Dedifferentiated amniotic fluid mesenchymal stem cell (primary cell): Measurements from ENCODE around the gene GABBR2.
A peak's percentile ranks its signal among the peaks of the same experiment; 100 is the strongest.

Experiments
- DNase-seq: peaks from one replicate; pipeline ENCODE4 v3.0.0-alpha.2; 2016; ENCODE audit errors: extremely low spot score

The GABBR2 gene

DNA sequence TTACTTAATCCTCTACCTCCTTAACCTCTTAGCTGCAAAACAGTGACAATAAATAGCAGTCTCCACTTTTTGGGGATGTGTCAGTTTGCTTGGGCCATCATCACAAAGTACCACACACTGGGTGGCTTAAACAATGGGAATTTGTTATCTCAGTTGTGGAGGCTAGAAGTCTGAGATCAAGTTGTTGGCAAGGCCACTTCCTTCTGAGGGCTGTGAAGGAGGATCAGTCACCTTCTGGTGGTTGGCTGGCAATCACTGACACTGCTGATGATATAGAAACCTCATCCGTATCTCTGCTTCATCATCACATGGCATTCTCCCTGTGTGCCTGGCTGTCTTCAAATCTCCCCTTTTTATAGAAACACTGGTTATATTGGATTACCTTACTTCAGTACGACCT is 266.2 kb downstream of the GABBR2 start:
- no peak for DNase-seq

- no peak for DNase-seq
Measured at GRCh38 chr9:98442114-98442513, 266.6 kb downstream of the GABBR2 start.

- no peak for DNase-seq
Measured at GRCh38 chr9:98438666-98439065, 270.1 kb downstream of the GABBR2 start.

DNA sequence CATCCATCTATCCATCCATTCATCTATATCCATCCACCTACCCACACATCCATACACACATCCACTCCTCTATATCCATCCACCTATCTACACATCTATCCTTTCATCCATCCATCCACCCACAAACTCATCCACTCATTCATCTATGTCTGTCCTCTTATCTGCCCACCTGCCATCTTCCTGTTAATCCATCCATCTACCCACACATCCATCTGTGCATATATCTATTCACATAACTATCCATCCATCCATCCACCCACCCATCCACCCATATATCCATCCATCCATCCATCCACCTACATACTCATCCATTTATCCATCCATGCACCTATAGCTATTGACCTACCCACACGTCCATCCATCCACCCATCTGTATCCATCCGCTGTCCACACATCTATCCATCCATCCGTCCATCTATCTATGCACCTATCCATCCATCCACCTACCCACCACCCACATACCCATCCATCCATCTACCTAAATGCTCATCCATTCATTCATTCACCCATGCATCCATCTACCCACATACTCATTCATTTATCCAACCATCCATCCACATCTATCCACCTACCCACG is 271.2 kb downstream of the GABBR2 start:
- no peak for DNase-seq

GRCh38 chr9:98432960-98433359 is 275.8 kb downstream of the GABBR2 start:
- no peak for DNase-seq

DNA sequence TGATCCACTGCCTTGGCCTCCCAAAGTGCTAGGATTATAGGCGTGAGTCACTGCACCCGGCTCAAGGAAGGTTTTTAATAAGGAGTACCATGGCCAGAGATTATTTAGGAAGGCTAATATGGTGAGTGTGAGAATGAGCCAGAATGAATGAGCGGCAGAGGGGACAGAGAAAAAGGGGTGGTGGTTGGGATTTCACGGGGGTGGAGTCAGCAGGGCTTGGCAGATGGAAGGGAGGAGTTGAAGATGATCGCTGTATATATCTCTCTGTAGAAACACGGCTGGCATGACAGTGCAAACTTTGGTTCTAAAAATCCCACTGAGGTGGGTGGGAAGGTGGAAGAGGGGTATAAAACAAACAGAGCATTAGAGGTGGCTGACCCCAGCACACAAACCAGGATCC is 276.6 kb downstream of the GABBR2 start:
- DNase-seq, result no peak

GRCh38 chr9:98430535-98431292 is 278.0 kb downstream of the GABBR2 start:
- no peak for DNase-seq

- DNase-seq, result no peak
Measured at GRCh38 chr9:98429613-98430012, 279.1 kb downstream of the GABBR2 start.

GRCh38 chr9:98428454-98428853 is 280.3 kb downstream of the GABBR2 start:
- DNase-seq, result no peak

DNA sequence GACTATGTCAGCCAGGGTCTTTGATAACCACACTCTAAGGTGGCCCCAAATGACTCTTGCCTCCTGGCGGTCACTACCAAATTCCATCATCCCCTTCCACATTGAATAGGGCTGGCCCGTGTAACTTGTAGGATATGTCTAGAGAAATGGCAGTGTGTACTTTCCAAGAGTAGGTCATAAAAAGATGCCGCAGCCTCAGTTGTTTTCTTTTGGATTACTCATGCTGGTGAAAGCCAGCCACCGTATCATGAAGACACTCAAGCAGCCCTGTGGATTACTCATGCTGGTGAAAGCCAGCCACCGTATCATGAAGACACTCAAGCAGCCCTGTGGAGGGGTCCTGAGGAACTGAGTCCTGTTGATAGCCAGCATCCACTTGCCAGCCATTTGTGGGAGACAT is 281.2 kb downstream of the GABBR2 start:
- DNase-seq, result no peak

- no peak for DNase-seq
Measured at GRCh38 chr9:98425079-98425478, 283.7 kb downstream of the GABBR2 start.

- no peak for DNase-seq
Measured at GRCh38 chr9:98419260-98419603, 289.5 kb downstream of the GABBR2 start.

DNA sequence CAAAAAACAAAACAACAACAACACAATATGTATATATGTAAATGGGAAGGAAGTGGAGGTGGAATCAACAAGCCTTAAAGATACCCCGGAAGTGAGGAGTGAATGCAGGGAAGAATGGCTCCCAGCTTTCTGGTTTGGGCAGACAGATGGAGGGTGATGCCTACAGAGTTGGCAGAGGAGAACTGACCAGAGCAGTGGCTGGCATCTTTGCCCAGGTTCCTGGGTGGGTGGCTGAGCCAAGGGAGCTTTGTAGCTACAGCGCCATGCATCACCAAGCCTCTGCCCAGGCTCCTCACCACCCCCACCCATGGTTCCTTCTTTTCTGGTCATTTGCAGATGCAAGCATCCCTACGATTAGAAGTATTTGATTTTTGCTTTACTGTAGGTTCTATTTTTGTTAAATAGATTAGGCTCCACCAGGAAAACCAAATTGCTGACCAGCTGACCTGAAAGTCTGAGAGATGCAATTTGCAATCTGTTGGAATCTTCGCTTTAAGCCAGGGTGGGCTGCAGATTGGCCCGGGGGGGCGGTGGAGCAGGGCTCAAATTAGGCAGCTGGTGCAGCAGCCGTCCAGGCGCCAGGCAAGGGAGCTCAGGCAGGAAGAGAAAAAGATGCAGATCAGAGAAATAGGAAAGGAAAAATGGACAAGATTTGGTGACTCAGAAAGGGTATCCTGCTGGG is 290.0 kb downstream of the GABBR2 start:
- DNase-seq, result no peak

- no peak for DNase-seq
Measured at GRCh38 chr9:98416294-98417248, 292.2 kb downstream of the GABBR2 start.

- DNase-seq, result no peak
Measured at GRCh38 chr9:98415782-98416181, 293.0 kb downstream of the GABBR2 start.

DNA sequence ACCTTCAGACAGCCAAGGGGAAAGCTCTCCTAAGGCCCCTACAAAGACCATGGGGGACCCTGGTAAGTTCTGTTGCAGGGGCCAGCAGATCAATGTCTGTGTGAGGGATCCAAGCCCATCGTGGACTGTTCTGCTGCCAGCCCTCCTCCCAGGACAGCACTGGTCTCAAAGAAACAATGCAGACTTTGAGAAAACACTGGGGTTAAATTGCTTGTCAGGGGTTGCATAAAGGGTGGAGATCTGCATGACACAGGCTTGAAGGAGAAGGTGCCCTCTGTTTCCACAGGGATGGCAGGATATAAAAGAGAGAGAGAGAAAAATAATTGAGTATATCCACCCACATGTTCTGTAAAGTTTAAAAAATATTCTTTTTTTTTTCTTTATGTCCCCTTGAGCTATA is 295.7 kb downstream of the GABBR2 start:
- no peak for DNase-seq

DNA sequence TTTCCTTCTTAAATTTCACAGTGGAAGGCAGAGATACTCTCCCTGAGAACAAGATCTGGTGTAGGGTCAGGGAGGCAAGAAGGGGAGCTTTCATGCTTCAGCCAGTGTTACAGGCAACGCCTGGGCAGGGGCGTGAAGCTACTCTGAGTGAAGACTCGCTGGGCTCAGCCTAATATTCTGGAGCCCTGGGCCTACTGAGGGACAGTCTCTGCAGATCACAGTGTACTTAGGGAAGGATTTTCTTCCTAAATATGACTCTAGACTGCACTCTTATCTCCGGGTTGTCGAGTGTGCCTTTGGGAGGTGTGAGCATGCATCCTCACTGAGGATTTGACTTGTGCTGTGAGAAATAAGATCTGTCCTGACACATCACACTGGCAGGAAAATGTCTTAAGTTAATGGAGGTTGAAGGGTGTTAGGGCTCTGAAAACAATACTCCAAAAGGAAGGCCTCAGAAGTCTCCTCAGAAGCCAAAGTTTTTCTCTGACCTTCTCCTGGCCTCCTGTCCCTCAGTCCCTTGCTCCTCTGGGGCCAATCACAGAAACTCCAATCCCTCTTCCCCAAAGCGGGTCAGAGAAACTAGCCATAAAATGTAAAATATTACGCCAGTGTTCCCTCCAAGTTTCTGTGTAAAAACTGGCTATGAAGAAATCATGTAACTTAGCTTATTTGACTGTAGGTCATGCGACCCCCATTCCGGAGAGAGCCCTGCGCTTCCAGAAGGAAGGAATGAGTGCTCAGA is 296.5 kb downstream of the GABBR2 start:
- DNase-seq, result no peak

GRCh38 chr9:98410185-98410697 is 298.5 kb downstream of the GABBR2 start:
- DNase-seq, result peak; percentile 86

GRCh38 chr9:98409719-98410118 is 299.0 kb downstream of the GABBR2 start:
- no peak for DNase-seq

DNA sequence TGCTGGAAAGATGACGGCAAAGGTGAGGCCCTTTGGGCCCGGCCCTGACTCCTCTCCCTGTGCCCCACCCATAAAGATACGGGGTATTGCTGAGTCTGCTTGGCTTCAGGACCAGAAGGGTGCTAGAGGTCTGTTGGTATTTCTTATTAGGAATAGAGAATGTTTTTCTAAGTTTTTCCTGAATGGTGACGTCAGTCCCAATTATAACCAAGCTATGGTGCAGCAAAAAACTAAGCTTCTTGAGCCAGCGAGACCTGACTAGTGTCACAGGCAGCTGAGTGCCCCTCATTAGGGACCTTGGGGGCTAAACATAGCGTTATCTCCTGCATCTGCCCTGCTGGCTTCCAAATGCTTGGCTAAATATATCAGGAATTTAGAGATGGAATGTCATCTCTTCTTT is 302.3 kb downstream of the GABBR2 start:
- no peak for DNase-seq

DNA sequence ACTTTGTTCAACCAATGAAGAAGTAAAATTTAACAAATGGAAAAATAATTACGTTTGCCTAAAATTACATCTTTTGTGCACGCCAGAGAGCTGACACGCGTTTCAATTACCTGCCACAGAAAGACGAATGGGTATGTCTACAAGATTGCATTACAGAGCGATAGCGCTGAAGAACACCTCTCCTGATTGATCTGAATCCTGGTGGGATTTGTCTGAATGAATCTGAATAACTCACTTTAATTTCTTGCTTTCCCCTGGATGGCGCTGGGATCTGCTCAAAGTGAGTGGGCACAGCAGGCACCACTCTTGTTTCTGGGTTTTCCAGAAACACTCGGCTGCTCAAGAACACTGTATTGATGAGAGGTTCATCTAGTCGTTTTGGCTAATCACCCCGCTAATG is 304.5 kb downstream of the GABBR2 start:
- no peak for DNase-seq
